K562 treated with DMSO at 1 percent for 24 hours (cell line): ENCODE results near the gene ACSS1. TPM values are rescaled to one million over a fixed set of nuclear protein-coding genes. Genes with fewer than 3 reads are reported as not detected.

ENCODE experiments used
- total RNA-seq: library from RNA; unstranded; fragments of 300-600 nt; gene quantifications from 2 replicates; pipeline ENCODE4 v1.2.3, GENCODE V29; 2022; ENCODE audit warnings: low read depth; ENCODE audit not compliant: insufficient read depth

Gene ACSS1
- not detected in 2 replicates for total RNA-seq

DNA sequence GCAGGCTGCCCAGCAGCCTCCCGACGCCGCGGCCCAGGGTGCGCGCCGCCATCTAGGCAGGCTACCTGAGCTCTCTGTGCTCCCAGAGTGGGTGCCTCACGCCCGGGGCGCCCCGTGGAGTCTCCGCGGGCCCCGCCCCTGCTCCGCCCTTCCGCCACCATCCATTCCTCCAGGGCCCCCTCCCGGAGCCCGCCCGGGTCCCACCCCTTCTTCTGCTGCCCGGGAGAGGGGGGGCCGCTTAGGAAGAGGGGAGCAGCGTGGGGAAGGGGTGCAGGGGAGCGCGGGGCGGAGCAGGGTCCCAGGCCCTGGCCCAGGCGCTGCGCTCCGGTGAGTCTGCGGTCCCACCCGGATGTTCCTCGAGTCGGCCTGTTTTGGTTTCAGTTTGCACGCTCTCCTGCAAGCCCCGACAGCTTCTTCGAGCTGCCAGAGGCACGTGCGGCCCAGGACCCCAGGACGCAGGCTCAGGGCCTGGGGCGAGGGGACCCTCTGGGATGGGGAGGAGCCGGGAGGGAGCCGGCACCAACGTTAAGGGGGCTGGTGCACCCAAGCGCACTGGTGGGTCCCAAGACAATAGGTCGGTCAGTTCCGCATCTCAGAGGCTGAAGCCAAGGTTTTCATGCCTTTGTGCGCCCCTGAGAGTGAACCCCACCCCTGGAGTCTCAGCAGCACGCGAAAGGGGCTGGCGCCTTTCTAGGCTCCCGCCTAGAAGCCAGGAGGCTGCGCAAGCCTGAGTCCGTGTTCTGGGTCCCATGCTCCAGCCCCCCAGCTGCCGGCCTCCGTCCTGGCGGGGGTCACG is at the start of gene ACSS1:
ACSS1 (minus strand) TSS at position 89 of the 796 bp plus-strand sequence; CDS start at position 52, 37 bp downstream.

DNA sequence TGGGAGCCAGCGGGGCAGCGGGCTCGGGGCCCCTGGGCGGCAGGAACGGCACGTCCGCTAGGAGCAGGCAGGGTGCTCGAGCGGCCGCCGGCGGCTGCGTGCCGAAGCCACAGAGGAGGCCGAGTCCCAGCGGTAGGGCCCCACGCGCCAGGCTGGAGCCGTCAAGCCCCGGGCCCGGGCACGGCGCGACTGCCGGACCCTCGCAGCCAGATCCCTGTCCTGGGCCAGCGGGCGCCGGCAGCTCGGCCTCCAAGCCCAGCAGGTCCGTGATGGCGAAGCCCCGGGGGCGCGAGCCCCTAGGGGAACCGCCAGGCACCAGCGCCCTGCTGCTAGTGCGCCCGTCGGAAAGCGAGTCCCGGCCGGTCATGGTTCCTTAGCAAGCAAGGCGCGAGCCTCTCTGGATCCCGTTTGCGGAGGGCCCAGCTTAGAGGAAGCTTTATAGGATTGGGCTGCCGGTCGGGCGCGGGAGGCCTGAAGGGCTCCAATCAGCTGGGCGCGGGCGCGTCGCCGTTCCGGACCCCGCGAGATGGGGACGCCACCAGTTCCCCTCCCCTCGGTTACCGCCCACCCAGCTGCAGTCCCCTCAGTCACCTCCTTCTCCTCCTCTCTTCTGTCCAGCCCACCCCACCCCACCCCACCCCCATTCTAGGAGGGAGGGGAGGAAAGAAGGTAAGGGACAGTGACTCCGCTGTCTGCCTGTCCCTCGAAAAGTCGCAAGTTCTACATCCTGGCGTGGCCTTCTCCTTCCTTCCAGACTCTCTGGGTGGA is 24.0 kb upstream of the ACSS1 start, which contains the start of gene VSX1:
VSX1 (minus strand) TSS at position 412 of the 768 bp plus-strand sequence; CDS start at position 367, 45 bp downstream.

DNA sequence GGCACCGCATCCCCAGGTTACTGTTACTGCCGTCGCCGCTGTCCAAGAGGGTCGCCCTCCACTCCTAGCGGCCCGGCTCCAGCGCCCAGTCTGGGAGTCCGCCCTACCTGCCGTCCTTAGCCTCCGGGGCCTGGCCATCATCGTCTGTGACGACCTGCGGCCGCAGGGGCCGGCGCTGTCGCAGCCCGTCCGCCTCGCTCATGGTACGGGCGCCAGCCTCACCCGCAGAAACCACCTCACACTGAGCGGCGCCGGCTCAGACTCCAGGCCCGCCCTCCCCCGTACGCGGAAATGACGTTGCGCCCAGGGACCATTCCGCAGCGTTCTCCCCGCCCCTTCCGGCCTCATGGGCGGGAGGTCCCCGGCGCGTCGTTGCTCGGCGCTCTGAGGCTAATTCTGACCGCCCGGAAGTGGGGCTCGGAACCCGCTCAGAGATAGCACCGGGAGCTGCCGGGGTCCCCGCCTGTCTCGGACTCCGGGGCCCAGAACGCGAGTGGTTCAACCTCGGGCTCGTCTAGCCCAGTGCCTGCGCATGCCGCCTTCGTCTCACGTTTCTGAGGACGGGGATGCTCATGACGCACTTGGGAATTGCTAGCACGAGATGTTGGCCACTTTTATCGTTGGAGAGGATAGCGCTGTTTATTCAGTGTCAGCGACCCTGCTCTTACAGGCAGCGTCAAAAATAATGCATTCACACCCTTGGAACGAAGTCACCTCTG is 65.3 kb downstream of the ACSS1 start, which contains the start of gene APMAP:
APMAP (minus strand) TSS at position 265 of the 719 bp plus-strand sequence; CDS start at position 202, 63 bp downstream.

Other genes starting within 250 kb of the ACSS1 start
- gene CST7, start 108.9 kb downstream of the ACSS1 start, total RNA-seq, result not detected in 2 replicates
- gene APMAP, start 65.4 kb downstream of the ACSS1 start, total RNA-seq, result 18.2 and 18.6 TPM in 2 replicates
- gene VSX1, start 24.0 kb upstream of the ACSS1 start, total RNA-seq, result not detected in 2 replicates
- 35.0 and 36.2 TPM in 2 replicates for gene ENTPD6, start 137.6 kb upstream of the ACSS1 start, total RNA-seq
- 33.4 and 34.7 TPM in 2 replicates for gene PYGB, start 189.9 kb upstream of the ACSS1 start, total RNA-seq